Natural killer cell (primary cell): ENCODE measurements around the gene DRICH1. TPM values are rescaled to one million over a fixed set of nuclear protein-coding genes. Genes with fewer than 3 reads are reported as not detected.
"Not testable (repeated sequence)": the region's sequence is repeated elsewhere in the genome, so short reads cannot be mapped to it uniquely, and the experiment has no call there.

Source experiments
- ATAC-seq, 3 donors: fragments of 150-1000 bp in 2 of 3; fragments of 200-7000 bp in 1 of 3; cut with Tn5 transposase; 1 replicate in 1 of 3; 2 replicates in 2 of 3; pipeline ENCODE4 v1.10.0; 2021; ENCODE audit warnings: mild to moderate bottlenecking in 2 of 3, moderate library complexity in 2 of 3
- DNase-seq, 2 donors: peaks; one replicate each; pipeline versions ENCODE4 v3.0.0 to v3.0.0-alpha.2; 2013 to 2021; ENCODE audit warnings: mixed read lengths in 1 of 2
- H3K27ac ChIP-seq: one replicate; pipeline ENCODE4 v1.5.1; 2013; ENCODE audit warnings: mild to moderate bottlenecking, low read length
- H3K27me3 ChIP-seq: one replicate; pipeline ENCODE4 v1.6.1; 2013; ENCODE audit warnings: low read length; ENCODE audit not compliant: control insufficient read depth, insufficient read depth
- H3K36me3 ChIP-seq: one replicate; pipeline ENCODE4 v1.6.1; 2013; ENCODE audit warnings: low read length; ENCODE audit not compliant: control insufficient read depth, insufficient read depth
- H3K4me1 ChIP-seq: one replicate; pipeline ENCODE4 v1.6.1; 2013; ENCODE audit warnings: low read length; ENCODE audit not compliant: control insufficient read depth, insufficient read depth
- H3K4me3 ChIP-seq: one replicate; pipeline ENCODE4 v1.5.1; 2013; ENCODE audit warnings: low read length
- H3K9me3 ChIP-seq: one replicate; pipeline ENCODE4 v1.6.1; 2013; ENCODE audit warnings: low read length; ENCODE audit not compliant: control insufficient read depth, insufficient read depth
- H3K27ac Mint-ChIP-seq, 2 donors: one replicate each; pipeline ENCODE4 v1.8.0; 2022; ENCODE audit warnings: mild to moderate bottlenecking in 2 of 2, mixed read lengths in 2 of 2, moderate library complexity in 1 of 2
- H3K27me3 Mint-ChIP-seq, 2 donors: one replicate each; pipeline ENCODE4 v1.8.0; 2022; ENCODE audit warnings: low read depth in 2 of 2, mixed read lengths in 2 of 2
- H3K36me3 Mint-ChIP-seq: one replicate; pipeline ENCODE4 v1.8.0; 2022; ENCODE audit warnings: mixed read lengths
- H3K4me1 Mint-ChIP-seq, 2 donors: one replicate each; pipeline ENCODE4 v1.8.0; 2022; ENCODE audit warnings: mixed read lengths in 2 of 2
- H3K4me3 Mint-ChIP-seq: one replicate; pipeline ENCODE4 v1.8.0; 2022; ENCODE audit warnings: mild to moderate bottlenecking, moderate library complexity, mixed read lengths
- H3K9me3 Mint-ChIP-seq, 2 donors: one replicate each; pipeline ENCODE4 v1.8.0; 2022; ENCODE audit warnings: mixed read lengths in 2 of 2
- WGBS: methylation state at CpG from one replicate; pipeline ENCODE4 v1.1.7; 2013; ENCODE audit warnings: missing lambda C conversion rate; ENCODE audit not compliant: insufficient coverage; 5-methylcytosine and 5-hydroxymethylcytosine counted together
- intact Hi-C: fragments of 100-400 bp; cut with micrococcal nuclease; formaldehyde crosslinking; loops from one replicate; pipeline ENCODE4 v1.14.2; 2022
- total RNA-seq, 4 donors: library from RNA; stranded (reverse); fragments of 120-200 nt in 1 of 4; gene quantifications; one replicate each; pipeline versions ENCODE4 v1.2.3 to v1.2.4, GENCODE V29; 2013 to 2022
- TF ChIP-seq, protein P1 (sequence below): fragments of 200-600 bp; IDR thresholded peaks from one replicate; pipeline ENCODE4 v1.8.0; 2022; ENCODE audit warnings: antibody characterized with exemption

The DRICH1 gene
- total RNA-seq, 3 donors from 2014 or later (not counting 1 experiment from before 2014, with no cell fraction given): 2.3 to 3.2 (median 3.1) TPM

DNA sequence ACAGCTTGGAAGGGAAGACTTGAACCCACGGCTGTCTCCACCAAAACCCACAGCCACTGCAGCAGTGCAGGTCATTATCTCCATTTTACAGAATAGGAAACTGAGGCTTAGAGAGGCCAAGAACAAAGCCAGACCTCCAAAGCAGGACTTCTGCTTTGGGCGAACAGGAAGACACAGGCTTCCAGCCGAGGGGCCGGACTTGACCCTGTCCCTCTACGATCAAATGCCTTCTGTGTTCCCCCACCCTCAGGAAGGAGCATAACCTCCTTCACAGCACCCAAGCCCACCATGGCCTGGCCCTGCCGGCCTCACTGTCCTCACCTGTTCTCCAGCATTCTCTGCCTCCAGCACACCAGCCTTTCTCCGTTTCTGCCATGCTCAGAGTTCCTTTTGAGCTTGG, 67.8 kb downstream of the DRICH1 start:
- 78% methylated on average over 7 of the region's 7 CpGs for WGBS
- Histone ChIP-seq H3K27ac (no peak overlapping the region), H3K27me3 (peaks cover 6% of the 10 kb centered on the region), H3K9me3 (no peaks in the 10 kb centered on the region), H3K4me1 (peaks cover 14% of the 10 kb centered on the region), H3K4me3 (no peak overlapping the region), H3K36me3 (no peaks in the 10 kb centered on the region)
- no peak overlapping the region for H3K4me3 Mint-ChIP-seq
- TF ChIP-seq, protein P1, sequence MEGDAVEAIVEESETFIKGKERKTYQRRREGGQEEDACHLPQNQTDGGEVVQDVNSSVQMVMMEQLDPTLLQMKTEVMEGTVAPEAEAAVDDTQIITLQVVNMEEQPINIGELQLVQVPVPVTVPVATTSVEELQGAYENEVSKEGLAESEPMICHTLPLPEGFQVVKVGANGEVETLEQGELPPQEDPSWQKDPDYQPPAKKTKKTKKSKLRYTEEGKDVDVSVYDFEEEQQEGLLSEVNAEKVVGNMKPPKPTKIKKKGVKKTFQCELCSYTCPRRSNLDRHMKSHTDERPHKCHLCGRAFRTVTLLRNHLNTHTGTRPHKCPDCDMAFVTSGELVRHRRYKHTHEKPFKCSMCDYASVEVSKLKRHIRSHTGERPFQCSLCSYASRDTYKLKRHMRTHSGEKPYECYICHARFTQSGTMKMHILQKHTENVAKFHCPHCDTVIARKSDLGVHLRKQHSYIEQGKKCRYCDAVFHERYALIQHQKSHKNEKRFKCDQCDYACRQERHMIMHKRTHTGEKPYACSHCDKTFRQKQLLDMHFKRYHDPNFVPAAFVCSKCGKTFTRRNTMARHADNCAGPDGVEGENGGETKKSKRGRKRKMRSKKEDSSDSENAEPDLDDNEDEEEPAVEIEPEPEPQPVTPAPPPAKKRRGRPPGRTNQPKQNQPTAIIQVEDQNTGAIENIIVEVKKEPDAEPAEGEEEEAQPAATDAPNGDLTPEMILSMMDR: no peak
- H3K27me3 Mint-ChIP-seq: peaks cover 8 to 21% of the 10 kb centered on the region in 2 donors
- peaks cover 7 to 8% of the 10 kb centered on the region in 2 donors for H3K4me1 Mint-ChIP-seq
- H3K27ac Mint-ChIP-seq: no peak overlapping the region
- DNase-seq (no peak), ATAC-seq (no peak)
- no peaks in the 10 kb centered on the region for H3K36me3 Mint-ChIP-seq
- intact Hi-C loops: no loop called here
- no peaks in the 10 kb centered on the region for H3K9me3 Mint-ChIP-seq

DNA sequence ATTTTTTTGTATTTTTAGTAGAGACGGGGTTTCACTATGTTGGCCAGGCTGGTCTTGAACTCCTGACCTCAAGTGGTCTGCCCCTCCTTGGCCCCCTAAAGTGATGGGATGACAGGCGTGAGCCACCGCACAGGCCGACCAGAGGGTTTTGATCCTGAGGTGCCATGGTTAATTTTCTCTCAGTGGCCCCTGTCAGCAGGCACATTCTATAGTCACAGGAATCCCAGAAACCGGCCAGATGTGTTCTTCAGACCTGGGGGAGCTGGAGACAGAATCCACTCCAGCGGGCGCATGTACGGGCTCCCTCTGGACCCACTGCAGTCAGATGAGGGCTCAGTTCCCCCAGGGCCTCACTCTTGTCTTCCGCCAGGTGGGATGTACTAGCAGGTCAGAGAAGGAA, 69.0 kb downstream of the DRICH1 start:
- WGBS: 80% methylated on average over 9 of the region's 9 CpGs
- Histone ChIP-seq H3K9me3 (no peaks in the 10 kb centered on the region), H3K36me3 (no peaks in the 10 kb centered on the region), H3K4me1 (peaks cover 14% of the 10 kb centered on the region), H3K27ac (no peak overlapping the region), H3K4me3 (no peak overlapping the region), H3K27me3 (peaks cover 6% of the 10 kb centered on the region)
- H3K4me1 Mint-ChIP-seq: peaks cover 7 to 8% of the 10 kb centered on the region in 2 donors
- no peak overlapping the region for H3K27ac Mint-ChIP-seq
- intact Hi-C loops: no loop called here
- H3K9me3 Mint-ChIP-seq: no peaks in the 10 kb centered on the region
- ATAC-seq (no peak), DNase-seq (no peak)
- no peak overlapping the region for H3K4me3 Mint-ChIP-seq
- H3K27me3 Mint-ChIP-seq: peaks cover 15 to 23% of the 10 kb centered on the region in 2 donors
- TF ChIP-seq, protein P1: no peak
- H3K36me3 Mint-ChIP-seq: no peaks in the 10 kb centered on the region

DNA sequence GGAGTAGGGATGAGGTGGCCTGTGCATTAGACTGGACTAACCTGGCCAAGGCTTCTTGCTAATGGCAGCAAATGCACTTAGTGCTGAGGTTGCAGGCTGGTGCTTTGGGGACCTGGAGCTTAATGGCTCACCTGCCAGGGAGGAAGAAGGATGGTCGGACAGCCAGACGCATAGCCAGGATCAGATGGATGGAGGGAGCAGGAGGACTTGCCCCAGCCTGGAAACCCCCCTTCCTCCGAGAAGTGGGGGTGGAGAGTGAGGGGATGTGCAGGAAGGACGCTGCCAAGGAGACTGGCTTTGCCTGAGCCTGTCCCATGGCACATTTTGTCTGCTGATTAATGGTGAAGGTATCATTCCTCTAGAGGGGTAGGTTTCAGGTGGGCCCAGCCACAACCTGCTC, 69.9 kb downstream of the DRICH1 start:
- H3K4me1 Mint-ChIP-seq: peaks cover 7 to 8% of the 10 kb centered on the region in 2 donors
- DNase-seq (no peak), ATAC-seq (no peak)
- H3K27ac ChIP-seq: no peak overlapping the region
- H3K9me3 ChIP-seq: no peaks in the 10 kb centered on the region
- TF ChIP-seq, protein P1: no peak
- H3K4me3 Mint-ChIP-seq: no peak overlapping the region
- H3K4me1 ChIP-seq: peaks cover 14% of the 10 kb centered on the region
- no peaks in the 10 kb centered on the region for H3K36me3 ChIP-seq
- H3K27ac Mint-ChIP-seq: no peak overlapping the region
- WGBS: 79% methylated on average over 4 of the region's 4 CpGs
- intact Hi-C loops: no loop called here
- no peaks in the 10 kb centered on the region for H3K36me3 Mint-ChIP-seq
- H3K4me3 ChIP-seq: no peak overlapping the region
- H3K27me3 Mint-ChIP-seq: peaks cover 9 to 19% of the 10 kb centered on the region in 2 donors
- no peaks in the 10 kb centered on the region for H3K9me3 Mint-ChIP-seq
- peaks cover 6% of the 10 kb centered on the region for H3K27me3 ChIP-seq

DNA sequence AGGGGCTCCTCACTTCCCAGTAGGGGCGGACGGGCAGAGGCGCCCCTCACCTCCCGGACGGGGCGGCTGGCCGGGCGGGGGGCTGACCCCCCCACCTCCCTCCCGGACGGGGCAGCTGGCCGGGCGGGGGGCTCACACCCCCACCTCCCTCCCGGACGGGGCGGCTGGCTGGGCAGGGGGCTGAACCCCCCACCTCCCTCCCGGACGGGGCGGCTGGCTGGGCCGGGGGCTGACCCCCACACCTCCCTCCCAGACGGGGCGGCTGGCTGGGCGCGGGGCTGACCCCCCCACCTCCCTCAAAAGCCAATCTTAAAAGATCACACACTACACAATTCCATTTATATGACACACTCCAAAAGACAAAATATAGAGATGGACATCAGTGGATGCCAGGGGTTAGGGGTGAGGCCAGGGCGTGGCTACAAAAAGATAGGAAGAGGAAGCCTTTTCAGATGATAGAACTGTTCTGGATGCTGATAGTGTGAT, 71.1 kb downstream of the DRICH1 start:
- DNase-seq, H3K27ac Mint-ChIP-seq, H3K36me3 Mint-ChIP-seq, H3K27me3 ChIP-seq, H3K9me3 ChIP-seq, H3K36me3 ChIP-seq, ATAC-seq, H3K9me3 Mint-ChIP-seq, H3K4me3 Mint-ChIP-seq, H3K4me1 ChIP-seq, H3K4me1 Mint-ChIP-seq, H3K27ac ChIP-seq, intact Hi-C loops, H3K4me3 ChIP-seq: not testable (repeated sequence)
- peaks cover 8 to 15% of the 10 kb centered on the region in 2 donors for H3K27me3 Mint-ChIP-seq
- 93% methylated on average over 14 of the region's 24 CpGs for WGBS

DNA sequence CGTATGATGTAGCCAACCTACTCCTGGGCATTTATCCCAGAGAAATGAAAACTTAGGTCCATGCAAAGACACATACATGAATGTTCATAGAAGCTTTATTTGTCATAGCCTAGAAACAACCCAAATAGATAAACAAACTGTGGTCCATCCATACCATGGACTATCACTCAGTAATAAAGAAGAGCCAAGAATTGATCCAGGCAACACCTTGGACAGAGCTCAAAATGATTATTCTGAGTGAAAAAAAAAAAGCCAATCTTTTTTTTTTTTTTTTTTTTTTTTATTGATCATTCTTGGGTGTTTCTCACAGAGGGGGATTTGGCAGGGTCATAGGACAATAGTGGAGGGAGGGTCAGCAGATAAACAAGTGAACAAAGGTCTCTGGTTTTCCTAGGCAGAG, 71.9 kb downstream of the DRICH1 start:
- H3K4me1 ChIP-seq, intact Hi-C loops, H3K36me3 Mint-ChIP-seq, H3K36me3 ChIP-seq, H3K27me3 ChIP-seq, H3K4me3 Mint-ChIP-seq, ATAC-seq, H3K27ac Mint-ChIP-seq, H3K27me3 Mint-ChIP-seq, H3K4me1 Mint-ChIP-seq, H3K4me3 ChIP-seq, DNase-seq, H3K9me3 Mint-ChIP-seq, H3K9me3 ChIP-seq, H3K27ac ChIP-seq: not testable (repeated sequence)
- WGBS: 100% methylated on average over 1 of the region's 1 CpG
